Muscle of back (tissue), 11 donors: Measurements from ENCODE around the gene C1orf35. TPM values are rescaled to one million over a fixed set of nuclear protein-coding genes. Genes with fewer than 3 reads are reported as not detected.

Source experiments
- DNase-seq, 3 donors: peaks; one replicate each; pipeline versions ENCODE4 v3.0.0 to v3.0.0-alpha.2; 2013
- polyA plus RNA-seq, 10 donors: library from polyadenylated mRNA; unstranded; fragments of 120-200 nt; gene quantifications; one replicate each; pipeline ENCODE4 v1.2.1, GENCODE V29; 2013; ENCODE audit not compliant: insufficient read length in 10 of 10

C1orf35 gene
- polyA plus RNA-seq, 10 donors = 8.0 to 12.1 (median 10.2) TPM

GRCh38 chr1:228096416-228097332, 6.5 kb downstream of the C1orf35 start:
- no peak for DNase-seq

GRCh38 chr1:228095938-228096337, 7.2 kb downstream of the C1orf35 start:
- DNase-seq = no peak

- no peak for DNase-seq
Measured at GRCh38 chr1:228095161-228095560, 8.0 kb downstream of the C1orf35 start.

DNA sequence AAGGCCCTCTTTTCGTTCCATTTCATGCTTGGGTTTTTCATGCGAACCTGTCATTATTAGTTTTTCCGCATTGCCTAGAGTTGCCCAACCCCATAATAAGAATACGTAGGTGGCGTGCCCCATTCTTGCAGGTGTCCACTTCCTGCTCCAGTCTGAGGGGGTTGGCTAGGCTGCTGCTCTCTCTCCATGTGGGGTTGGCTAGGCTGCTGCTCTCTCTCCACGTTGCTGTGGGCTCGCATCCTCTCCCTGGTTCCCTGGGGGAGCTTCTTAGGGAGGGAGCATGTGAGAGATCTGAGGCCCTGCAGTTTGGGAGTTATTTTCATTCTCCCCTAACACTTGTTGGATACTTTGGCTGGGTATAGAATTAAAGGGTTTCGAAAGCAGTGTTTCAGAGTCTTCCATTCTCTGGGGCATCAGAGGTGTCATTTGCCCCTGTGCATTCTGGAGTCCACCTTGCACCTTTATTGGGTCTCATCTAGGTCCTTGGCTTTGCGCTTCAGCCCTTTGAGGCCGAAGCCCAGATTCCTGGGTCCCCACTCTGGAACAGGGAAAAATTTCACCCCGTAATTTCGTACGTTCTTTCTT, 8.6 kb downstream of the C1orf35 start:
- DNase-seq = no peak

- no peak for DNase-seq
Measured at GRCh38 chr1:228093050-228093906, 9.8 kb downstream of the C1orf35 start.

DNA sequence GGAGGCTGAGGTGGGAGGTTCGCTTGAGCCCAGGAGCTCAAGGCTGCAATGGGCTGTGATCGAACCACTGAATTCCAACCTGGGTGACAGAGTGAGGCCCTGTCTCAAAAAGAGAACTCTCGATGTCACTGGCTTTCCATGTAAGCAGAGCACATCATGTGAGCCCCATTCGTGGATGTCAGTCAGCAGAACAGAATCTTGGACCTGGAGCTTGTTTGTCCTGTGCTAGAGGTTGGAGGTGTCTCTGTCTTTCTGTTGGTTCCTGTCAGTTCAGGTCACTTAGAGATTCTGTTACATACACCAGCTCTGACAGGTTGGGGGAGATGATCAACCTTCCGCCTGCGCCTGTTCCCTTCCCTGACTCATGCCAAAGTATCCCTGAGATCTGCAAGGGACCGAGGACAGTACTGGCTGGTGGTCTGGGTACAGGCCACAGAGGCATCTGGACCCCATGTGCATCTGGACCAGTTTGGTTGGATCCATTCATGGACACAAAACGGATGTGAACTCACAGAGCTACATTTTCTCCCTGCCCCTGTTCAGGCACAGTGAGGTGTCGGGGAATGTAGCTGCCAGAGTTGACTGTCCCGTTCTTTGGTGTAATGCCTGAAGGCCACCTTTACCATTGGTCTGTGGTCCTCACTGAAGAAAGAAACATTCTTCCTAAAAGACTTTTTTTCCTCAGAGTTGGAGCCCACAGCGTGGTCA, 10.6 kb downstream of the C1orf35 start:
- DNase-seq = no peak

DNA sequence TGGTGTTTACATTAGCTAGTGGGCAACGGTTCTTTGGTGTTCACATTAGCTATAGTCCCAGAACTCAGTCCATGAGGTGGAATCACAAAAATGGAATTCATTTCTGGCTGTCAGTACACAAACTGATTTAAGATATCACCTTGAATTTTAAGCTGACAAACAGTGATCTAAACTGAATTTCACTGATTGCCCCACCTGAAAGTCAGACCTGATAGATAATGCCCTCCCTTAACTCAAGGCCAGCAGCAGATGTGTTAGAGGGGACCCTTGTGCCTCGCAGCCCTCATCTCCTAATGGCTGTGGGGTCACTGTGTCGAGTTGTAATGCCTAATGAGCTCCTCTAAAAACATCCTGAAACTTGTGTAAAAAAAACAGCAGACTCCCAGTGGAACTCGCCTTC, 12.0 kb downstream of the C1orf35 start:
- DNase-seq = no peak

GRCh38 chr1:228090613-228091081, 12.5 kb downstream of the C1orf35 start:
- no peak for DNase-seq

DNA sequence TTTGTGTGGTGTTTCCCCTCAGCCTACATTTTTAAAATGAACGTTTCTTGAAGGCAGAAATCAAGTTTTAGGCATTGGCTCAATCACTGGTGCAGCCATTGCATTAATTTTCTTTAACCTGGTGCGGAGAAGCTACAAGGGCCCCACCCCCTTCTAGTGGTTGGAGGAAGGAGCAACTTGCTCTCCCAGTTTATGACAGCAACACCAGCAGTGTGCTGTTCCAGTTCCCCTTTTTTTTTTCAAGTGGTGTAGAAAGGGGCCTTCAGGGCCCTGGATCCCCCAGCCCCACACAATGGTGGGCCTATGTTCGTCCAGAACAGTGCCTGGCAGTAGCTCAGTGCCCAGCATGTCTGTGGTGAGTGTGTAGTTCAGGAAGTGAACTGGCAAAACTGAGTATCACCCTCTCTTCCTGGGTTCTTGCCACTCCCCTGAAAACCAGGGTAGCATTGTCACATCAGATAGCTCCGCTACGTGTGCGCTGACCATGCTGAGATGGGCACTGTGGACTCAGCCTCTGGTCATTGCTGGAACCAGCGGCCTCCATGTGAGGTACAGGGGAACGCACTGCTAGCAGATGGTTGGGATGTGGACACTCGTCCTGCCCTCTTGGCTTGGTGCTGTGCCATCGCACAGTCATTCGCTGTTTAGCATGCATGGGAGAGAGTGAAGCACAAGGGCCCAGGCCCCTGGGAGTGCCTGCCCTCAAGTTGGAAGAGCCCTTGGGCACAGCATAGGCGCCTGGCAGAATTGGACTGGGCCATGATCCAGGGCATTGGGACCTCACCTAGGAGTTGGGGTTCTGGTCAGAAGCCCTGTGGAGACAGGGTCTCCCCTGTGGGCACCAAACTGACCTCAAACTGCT, 13.4 kb downstream of the C1orf35 start:
- no peak for DNase-seq

GRCh38 chr1:228088586-228089498, 14.3 kb downstream of the C1orf35 start:
- DNase-seq = no peak

DNA sequence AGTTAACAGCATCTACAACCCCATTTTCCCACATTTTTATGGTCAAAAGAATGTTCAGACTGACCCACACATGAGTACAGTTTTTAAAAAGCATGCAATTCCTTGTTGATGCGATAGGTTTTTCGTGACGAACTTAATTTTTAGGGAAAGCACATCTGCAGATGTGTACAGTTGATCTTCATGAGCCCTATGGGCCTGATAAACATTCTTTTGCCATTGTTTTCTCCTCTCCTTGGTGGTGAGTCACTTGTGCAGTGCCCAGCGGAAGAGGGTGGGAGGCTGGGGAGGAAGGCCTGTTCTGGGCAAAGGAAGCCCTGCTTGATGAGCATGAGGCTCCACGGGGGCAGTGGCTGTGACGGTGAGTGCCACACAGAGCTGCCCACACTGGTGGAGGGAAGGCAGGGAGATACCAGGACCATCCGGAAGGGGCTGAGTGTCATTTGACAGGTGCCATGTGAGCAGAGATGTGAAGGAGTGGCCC, 15.3 kb downstream of the C1orf35 start:
- DNase-seq = no peak

DNA sequence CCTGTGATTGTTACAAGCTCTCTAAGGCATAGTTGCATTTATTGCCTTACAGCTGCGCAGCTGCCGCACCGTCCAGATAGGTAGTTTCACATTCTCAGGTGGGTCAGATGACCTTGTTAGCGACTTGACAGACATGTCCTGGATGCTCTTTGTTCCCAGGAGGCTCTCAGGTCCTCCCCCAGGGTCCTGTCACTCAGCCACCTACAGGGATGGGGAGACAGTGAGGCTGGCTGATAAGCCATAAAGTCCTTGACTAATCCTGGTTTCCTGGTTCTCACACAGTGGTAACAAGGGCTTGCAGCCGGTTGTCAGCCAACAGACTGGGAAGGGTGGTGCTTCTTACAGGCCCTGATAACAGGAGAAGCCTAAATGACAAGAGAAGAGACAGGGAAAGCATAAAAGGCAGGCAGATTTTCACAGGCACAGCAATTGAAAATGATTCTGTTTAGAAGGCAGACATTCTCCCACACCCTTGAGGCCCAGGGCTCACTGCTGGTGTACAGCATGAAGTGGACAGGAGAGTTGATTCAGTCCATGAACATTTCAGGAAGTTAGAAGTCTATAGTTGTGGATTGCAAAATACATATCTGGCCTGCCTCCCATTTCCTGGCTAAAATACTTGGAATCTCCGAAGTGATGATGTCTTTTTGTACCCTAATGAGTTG, 17.7 kb downstream of the C1orf35 start:
- DNase-seq = no peak

DNA sequence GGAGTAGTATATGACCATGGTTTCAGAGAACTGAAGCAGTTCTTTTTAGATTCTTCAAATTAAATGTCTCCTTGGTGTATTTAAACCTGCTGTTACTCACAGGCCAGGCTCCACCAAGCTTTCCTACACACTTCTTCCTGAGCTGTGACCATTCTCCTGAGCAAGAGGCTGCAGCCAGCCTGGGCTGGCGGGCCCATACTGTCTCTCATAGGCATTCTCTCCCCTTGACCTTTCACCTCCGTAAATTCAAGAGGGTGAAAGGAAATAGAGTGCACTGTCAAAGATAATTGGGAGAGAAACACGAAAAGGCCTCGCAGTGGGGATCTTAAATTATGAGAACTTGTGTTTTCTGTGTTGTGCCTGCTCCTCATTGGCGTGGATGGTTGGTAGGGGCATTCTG, 18.3 kb downstream of the C1orf35 start:
- no peak for DNase-seq

DNA sequence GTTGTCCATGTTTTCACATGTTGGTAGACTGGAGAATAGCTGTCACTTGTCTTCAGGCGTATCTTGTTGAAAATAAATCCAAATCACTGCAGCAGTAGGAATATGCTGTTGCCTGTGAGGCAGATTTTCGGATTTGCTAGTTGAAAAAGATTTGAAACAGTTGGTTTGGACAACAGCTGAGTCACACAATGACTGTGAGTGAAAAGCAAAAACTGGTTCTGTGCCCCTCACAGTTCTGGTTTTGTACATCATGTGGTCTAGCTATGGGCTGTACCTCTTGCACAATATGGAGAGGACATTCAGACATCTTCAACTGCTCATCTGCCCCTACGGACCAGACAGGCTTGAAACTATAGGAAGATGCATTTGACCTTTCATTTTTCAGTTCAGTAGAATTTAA, 18.8 kb downstream of the C1orf35 start:
- DNase-seq = no peak

- peak in 1 of 3 donors; percentile 58 for DNase-seq
Measured at GRCh38 chr1:228083871-228084278, 19.2 kb downstream of the C1orf35 start.

GRCh38 chr1:228082918-228083870, 19.9 kb downstream of the C1orf35 start:
- DNase-seq = peak in 2 of 3 donors; percentile 74 to 88

DNA sequence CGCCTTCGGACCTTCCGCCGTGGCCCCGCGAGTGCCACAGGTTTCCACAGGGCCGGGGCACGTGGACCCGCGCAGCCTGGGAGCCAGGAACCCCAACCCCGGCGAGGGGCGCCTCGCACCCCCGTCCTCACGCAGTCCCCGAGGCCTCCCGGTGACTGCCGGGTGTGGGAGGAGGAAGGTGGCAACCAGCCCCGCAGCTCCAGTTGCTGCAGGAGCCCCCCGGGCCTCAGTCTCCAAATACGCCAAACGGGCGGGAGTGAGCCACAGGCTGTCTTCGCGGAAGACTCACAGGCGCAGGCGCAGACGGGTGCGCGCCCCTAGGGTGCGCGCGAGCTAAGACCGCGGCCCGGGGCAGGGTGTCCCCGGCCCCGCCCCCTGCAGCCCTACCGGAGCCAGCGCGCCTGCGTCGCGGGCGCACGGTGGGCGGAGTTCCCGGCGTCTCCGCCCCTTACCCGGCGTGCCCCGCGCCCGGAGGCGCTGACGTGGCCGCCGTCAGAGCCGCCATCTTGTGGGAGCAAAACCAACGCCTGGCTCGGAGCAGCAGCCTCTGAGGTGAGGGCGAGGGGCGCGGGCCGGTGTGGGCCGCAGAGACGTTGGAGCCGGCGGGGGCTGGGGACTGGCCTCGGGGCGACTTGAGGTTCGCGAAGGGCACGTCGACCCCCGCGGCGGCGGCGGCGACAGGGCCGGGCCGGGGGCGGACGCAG, 20.8 kb downstream of the C1orf35 start, which contains the start of gene ARF1:
Gene ARF1, plus strand, starts transcription at position 495 of the 704 bp plus-strand sequence. CDS start 14,407 bp downstream, outside the sequence.
- peak; percentile 95 to 99 (median 98) for DNase-seq
